ENCODE measurements around the gene STX10. TPM values are rescaled to one million over a fixed set of nuclear protein-coding genes. Genes with fewer than 3 reads are reported as not detected.

STX10 gene
- total and polyA plus RNA-seq, 7 donors, result 63.1 to 127 (median 71.1) TPM

GRCh38 chr19:13146763-13147563 lies 3.2 kb downstream of the STX10 start:
- Histone ChIP-seq H3K4me1 (peaks cover 0 to 19% (median 14%) of the 10 kb centered on the region in 4 donors), H3K9me3 (no peaks in the 10 kb centered on the region), H3K36me3 (peaks cover 7 to 35% (median 14%) of the 10 kb centered on the region in 4 donors), H3K4me3 (no peak overlapping the region), H3K27ac (no peak overlapping the region), H3K27me3 (no peaks in the 10 kb centered on the region)
- 54 to 78% methylated on average over 16 of the region's 16 CpGs for WGBS, 2 donors
- TF ChIP-seq POLR2A (IDR thresholded peaks at IDR 0.05) (no peak), CTCF (IDR thresholded peaks at IDR 0.05) (no peak), EP300 (IDR thresholded peaks at IDR 0.05) (no peak), POLR2AphosphoS5 (IDR thresholded peaks at IDR 0.05) (no peak)
- intact Hi-C loops (cut with DNase I), result no loop called here
- no peak for DNase-seq

GRCh38 chr19:13139633-13140311 lies 10.4 kb downstream of the STX10 start:
- Histone ChIP-seq H3K9me3 (no peaks in the 10 kb centered on the region), H3K4me3 (no peak overlapping the region), H3K4me1 (peaks cover 0 to 9% (median 4%) of the 10 kb centered on the region in 4 donors), H3K36me3 (peaks cover 7 to 75% (median 37%) of the 10 kb centered on the region in 4 donors), H3K27ac (no peak overlapping the region), H3K27me3 (no peaks in the 10 kb centered on the region)
- 78 to 85% methylated on average over 11 of the region's 11 CpGs for WGBS, 2 donors
- intact Hi-C loops (cut with DNase I), result no loop called here
- TF ChIP-seq CTCF (IDR thresholded peaks at IDR 0.05), result no peak
- no peak for TF ChIP-seq POLR2A (IDR thresholded peaks at IDR 0.05)
- DNase-seq, result no peak

- WGBS, 2 donors, result 79 to 84% methylated on average over 10 of the region's 10 CpGs
- peaks cover 0 to 66% (median 29%) of the 10 kb centered on the region in 4 donors for H3K36me3 ChIP-seq
- peaks cover 0 to 17% (median 9%) of the 10 kb centered on the region in 4 donors for H3K4me1 ChIP-seq
- TF ChIP-seq POLR2A (IDR thresholded peaks at IDR 0.05) (no peak), CTCF (IDR thresholded peaks at IDR 0.05) (no peak), POLR2AphosphoS5 (IDR thresholded peaks at IDR 0.05) (no peak), EP300 (IDR thresholded peaks at IDR 0.05) (no peak)
- no peaks in the 10 kb centered on the region for H3K9me3 ChIP-seq
- no peak overlapping the region for H3K27ac ChIP-seq
- no peaks in the 10 kb centered on the region for H3K27me3 ChIP-seq
- intact Hi-C loops (cut with DNase I), result no loop called here
- DNase-seq, result no peak
- no peak overlapping the region for H3K4me3 ChIP-seq
Measured at GRCh38 chr19:13138916-13139198, 11.3 kb downstream of the STX10 start.

DNA sequence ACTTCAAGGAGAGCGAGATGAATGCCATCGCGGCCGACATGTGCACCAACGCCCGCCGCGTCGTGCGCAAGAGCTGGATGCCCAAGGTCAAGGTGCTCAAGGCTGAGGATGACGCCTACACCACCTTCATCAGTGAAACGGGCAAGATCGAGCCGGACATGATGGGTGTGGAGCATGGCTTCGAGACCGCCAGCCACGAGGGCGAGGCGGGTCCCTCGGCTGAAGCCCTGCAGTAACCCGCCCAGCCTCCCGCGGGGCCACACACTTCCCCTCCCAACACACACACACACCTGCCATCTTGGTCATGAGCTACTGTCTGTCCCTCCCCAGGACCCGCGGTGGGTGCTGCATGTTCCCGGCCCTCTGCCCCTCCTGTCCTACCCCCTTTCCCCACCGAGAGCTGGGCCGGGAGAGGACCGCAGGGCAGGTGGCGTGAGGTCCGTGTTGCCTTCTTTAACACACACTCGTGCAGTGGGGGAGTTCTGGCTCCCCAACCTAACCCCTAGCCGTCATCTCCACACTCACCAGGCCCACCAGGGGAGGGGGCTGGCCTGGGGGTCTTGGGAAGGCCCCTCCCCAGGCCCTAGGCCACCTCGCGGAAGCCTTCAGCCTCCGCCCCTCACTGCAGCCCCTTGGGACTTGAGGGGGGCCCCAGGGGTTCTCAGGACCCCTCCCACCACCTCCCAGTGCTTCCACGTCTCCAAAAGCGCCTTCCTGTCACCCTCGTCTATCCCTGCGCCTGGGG lies 11.8 kb downstream of the STX10 start:
- WGBS, 2 donors, result 89 to 90% methylated on average over 40 of the region's 40 CpGs
- H3K9me3 ChIP-seq, result no peaks in the 10 kb centered on the region
- intact Hi-C loops (cut with DNase I), result no loop called here
- H3K4me1 ChIP-seq, result peaks cover 0 to 23% (median 8%) of the 10 kb centered on the region in 4 donors
- no peak overlapping the region for H3K4me3 ChIP-seq
- H3K27ac ChIP-seq, result no peak overlapping the region
- TF ChIP-seq EP300 (IDR thresholded peaks at IDR 0.05) (no peak), POLR2A (IDR thresholded peaks at IDR 0.05) (no peak)
- no peak for DNase-seq
- peaks cover 0 to 61% (median 28%) of the 10 kb centered on the region in 4 donors for H3K36me3 ChIP-seq
- H3K27me3 ChIP-seq, result no peaks in the 10 kb centered on the region

DNA sequence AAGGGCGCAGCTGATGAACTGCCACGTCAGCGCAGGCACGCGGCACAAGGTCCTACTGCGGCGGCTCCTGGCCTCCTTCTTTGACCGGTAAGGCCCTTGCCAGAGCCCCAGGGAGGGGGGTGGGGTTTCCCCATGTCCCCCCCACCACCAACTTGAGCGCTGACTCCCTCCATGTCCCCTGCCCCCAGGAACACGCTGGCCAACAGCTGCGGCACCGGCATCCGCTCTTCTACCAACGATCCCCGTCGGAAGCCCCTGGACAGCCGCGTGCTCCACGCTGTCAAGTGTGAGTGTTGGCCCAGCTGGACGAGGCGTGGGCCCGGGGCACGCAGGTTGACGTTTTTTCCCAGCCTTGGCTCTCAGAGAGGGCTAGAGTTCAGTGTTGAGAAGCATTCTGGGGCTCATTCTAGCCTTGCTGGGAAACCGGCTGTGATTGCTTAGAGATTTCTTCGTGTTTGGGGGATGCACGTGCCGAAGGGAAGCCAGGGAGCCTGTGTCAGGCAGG lies 12.8 kb downstream of the STX10 start:
- H3K4me1 ChIP-seq, result peaks cover 0 to 27% (median 9%) of the 10 kb centered on the region in 4 donors
- H3K27ac ChIP-seq, result no peak overlapping the region
- no peaks in the 10 kb centered on the region for H3K27me3 ChIP-seq
- intact Hi-C loops (cut with DNase I), result no loop called here
- H3K9me3 ChIP-seq, result no peaks in the 10 kb centered on the region
- DNase-seq, result no peak
- no peak overlapping the region for H3K4me3 ChIP-seq
- no peak for TF ChIP-seq EP300 (IDR thresholded peaks at IDR 0.05)
- no peak for TF ChIP-seq CTCF (IDR thresholded peaks at IDR 0.05)
- no peak for TF ChIP-seq POLR2A (IDR thresholded peaks at IDR 0.05)
- no peak for TF ChIP-seq POLR2AphosphoS5 (IDR thresholded peaks at IDR 0.05)
- 92 to 95% methylated on average over 28 of the region's 28 CpGs for WGBS, 2 donors
- peaks cover 0 to 53% (median 28%) of the 10 kb centered on the region in 4 donors for H3K36me3 ChIP-seq

All from sigmoid colon (tissue), 7 donors.